ENCODE results near the gene CIDEA.
"Not testable (repeated sequence)": the region's sequence is repeated elsewhere in the genome, so short reads cannot be mapped to it uniquely, and the experiment has no call there.

The CIDEA gene

GRCh38 chr18:12230561-12230960, 23.6 kb upstream of the CIDEA start:
- not testable (repeated sequence) for H3K9ac ChIP-seq (ENCODE audit: low read length); H3K4me1 ChIP-seq (ENCODE audit: control insufficient read depth, low read depth, low read length); H3K9me3 ChIP-seq (ENCODE audit: control insufficient read depth, low read depth, low read length); H3K27ac ChIP-seq (ENCODE audit: low read length); H3K4me3 ChIP-seq (ENCODE audit: low read length); H3K36me3 ChIP-seq (ENCODE audit: control insufficient read depth, low read depth, low read length); H3K27me3 ChIP-seq (ENCODE audit: control insufficient read depth, insufficient read depth, low read length)

GRCh38 chr18:12231040-12231882, 22.9 kb upstream of the CIDEA start:
- H3K4me1 ChIP-seq (ENCODE audit: control insufficient read depth, low read depth, low read length): no peaks in the 10 kb centered on the region
- no peak overlapping the region for H3K4me3 ChIP-seq (ENCODE audit: low read length)
- H3K36me3 ChIP-seq (ENCODE audit: control insufficient read depth, low read depth, low read length): no peaks in the 10 kb centered on the region
- no peaks in the 10 kb centered on the region for H3K9me3 ChIP-seq (ENCODE audit: control insufficient read depth, low read depth, low read length)
- H3K27me3 ChIP-seq (ENCODE audit: control insufficient read depth, insufficient read depth, low read length): no peaks in the 10 kb centered on the region
- H3K9ac ChIP-seq (ENCODE audit: low read length): no peak overlapping the region
- no peak overlapping the region for H3K27ac ChIP-seq (ENCODE audit: low read length)

- Histone ChIP-seq H3K4me3 (ENCODE audit: low read length) (no peak overlapping the region), H3K27me3 (ENCODE audit: control insufficient read depth, insufficient read depth, low read length) (peaks cover 5% of the 10 kb centered on the region), H3K9me3 (ENCODE audit: control insufficient read depth, low read depth, low read length) (no peaks in the 10 kb centered on the region)
These were observed 22.2 kb upstream of the CIDEA start for GRCh38 chr18:12231986-12232385.

DNA sequence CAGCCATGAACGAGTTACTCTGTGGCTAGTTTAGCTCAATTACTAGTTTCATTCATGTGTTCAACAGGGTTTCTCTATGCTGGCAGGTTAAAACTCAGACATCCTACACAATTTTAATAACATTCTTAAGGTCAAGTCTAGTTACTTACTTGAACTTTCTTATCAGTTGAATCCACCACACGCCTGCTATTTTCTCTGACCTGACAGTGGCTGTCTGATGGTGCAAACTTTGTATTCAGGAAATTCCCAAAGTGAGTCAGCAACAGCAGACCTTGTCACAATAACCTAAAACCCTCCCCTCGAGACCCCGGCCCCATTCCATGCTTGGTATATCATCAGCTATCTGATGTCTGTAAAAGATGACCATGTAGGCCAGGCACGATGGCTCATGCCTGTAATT, 20.8 kb upstream of the CIDEA start:
- Histone ChIP-seq H3K9ac (ENCODE audit: low read length) (no peak overlapping the region), H3K4me3 (ENCODE audit: low read length) (no peak overlapping the region), H3K27ac (ENCODE audit: low read length) (no peak overlapping the region), H3K4me1 (ENCODE audit: control insufficient read depth, low read depth, low read length) (no peaks in the 10 kb centered on the region), H3K9me3 (ENCODE audit: control insufficient read depth, low read depth, low read length) (no peaks in the 10 kb centered on the region), H3K27me3 (ENCODE audit: control insufficient read depth, insufficient read depth, low read length) (peaks cover 5% of the 10 kb centered on the region), H3K36me3 (ENCODE audit: control insufficient read depth, low read depth, low read length) (no peaks in the 10 kb centered on the region)

More at GRCh38 chr18:12231986-12232385, 22.2 kb upstream of the CIDEA start:
- no peak overlapping the region for H3K27ac ChIP-seq (ENCODE audit: low read length)
- no peaks in the 10 kb centered on the region for H3K36me3 ChIP-seq (ENCODE audit: control insufficient read depth, low read depth, low read length)
- no peak overlapping the region for H3K9ac ChIP-seq (ENCODE audit: low read length)
- no peaks in the 10 kb centered on the region for H3K4me1 ChIP-seq (ENCODE audit: control insufficient read depth, low read depth, low read length)

DNA sequence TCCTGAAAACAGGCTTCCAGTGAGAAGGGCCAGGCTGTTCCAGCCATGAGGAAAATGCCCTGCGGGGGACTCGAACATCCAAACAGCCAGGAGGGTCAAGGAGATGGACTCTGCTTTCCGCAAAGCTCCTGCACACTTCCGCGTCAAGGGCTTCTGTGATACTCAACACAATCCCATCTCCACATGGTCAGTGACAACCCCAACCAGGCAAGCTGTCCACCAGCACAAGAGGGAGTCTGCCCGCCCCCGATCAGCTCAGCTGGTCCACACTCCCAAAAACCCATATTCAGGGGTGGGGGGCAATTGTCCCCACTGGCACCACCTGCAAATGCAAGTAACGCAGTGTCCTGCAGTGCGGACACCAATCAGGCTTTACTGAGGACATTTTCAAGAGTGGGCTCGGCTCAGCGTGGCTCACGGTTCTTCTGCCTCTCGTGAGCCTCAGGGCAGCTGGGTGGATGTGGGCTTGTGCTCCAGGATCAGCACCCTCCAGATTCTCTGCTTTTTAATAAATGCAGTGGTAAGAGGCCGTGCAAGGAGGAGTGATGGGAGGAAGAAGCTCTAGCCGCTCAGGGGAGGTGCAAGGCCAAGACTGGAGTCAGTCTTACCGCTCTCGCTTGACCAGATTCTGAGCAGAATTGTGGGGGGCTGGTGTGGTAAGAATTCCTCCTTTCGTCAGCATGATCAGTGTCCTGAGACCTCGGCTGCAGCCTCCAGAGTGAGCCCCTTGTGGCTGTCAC, 19.5 kb upstream of the CIDEA start:
- Histone ChIP-seq H3K27ac (ENCODE audit: low read length) (no peak overlapping the region), H3K9ac (ENCODE audit: low read length) (no peak overlapping the region), H3K36me3 (ENCODE audit: control insufficient read depth, low read depth, low read length) (no peaks in the 10 kb centered on the region), H3K9me3 (ENCODE audit: control insufficient read depth, low read depth, low read length) (no peaks in the 10 kb centered on the region), H3K27me3 (ENCODE audit: control insufficient read depth, insufficient read depth, low read length) (peaks cover 5% of the 10 kb centered on the region), H3K4me1 (ENCODE audit: control insufficient read depth, low read depth, low read length) (no peaks in the 10 kb centered on the region), H3K4me3 (ENCODE audit: low read length) (no peak overlapping the region)

GRCh38 chr18:12236141-12236540, 18.0 kb upstream of the CIDEA start:
- Histone ChIP-seq H3K4me1 (ENCODE audit: control insufficient read depth, low read depth, low read length) (no peaks in the 10 kb centered on the region), H3K9ac (ENCODE audit: low read length) (no peak overlapping the region), H3K27ac (ENCODE audit: low read length) (no peak overlapping the region), H3K4me3 (ENCODE audit: low read length) (no peak overlapping the region), H3K9me3 (ENCODE audit: control insufficient read depth, low read depth, low read length) (no peaks in the 10 kb centered on the region), H3K36me3 (ENCODE audit: control insufficient read depth, low read depth, low read length) (no peaks in the 10 kb centered on the region), H3K27me3 (ENCODE audit: control insufficient read depth, insufficient read depth, low read length) (peaks cover 5% of the 10 kb centered on the region)

- H3K9ac ChIP-seq (ENCODE audit: low read length): no peak overlapping the region
- no peaks in the 10 kb centered on the region for H3K4me1 ChIP-seq (ENCODE audit: control insufficient read depth, low read depth, low read length)
- H3K9me3 ChIP-seq (ENCODE audit: control insufficient read depth, low read depth, low read length): no peaks in the 10 kb centered on the region
- peaks cover 5% of the 10 kb centered on the region for H3K27me3 ChIP-seq (ENCODE audit: control insufficient read depth, insufficient read depth, low read length)
- no peak overlapping the region for H3K4me3 ChIP-seq (ENCODE audit: low read length)
- H3K36me3 ChIP-seq (ENCODE audit: control insufficient read depth, low read depth, low read length): no peaks in the 10 kb centered on the region
- no peak overlapping the region for H3K27ac ChIP-seq (ENCODE audit: low read length)
These were observed 17.0 kb upstream of the CIDEA start for GRCh38 chr18:12236934-12237832.

DNA sequence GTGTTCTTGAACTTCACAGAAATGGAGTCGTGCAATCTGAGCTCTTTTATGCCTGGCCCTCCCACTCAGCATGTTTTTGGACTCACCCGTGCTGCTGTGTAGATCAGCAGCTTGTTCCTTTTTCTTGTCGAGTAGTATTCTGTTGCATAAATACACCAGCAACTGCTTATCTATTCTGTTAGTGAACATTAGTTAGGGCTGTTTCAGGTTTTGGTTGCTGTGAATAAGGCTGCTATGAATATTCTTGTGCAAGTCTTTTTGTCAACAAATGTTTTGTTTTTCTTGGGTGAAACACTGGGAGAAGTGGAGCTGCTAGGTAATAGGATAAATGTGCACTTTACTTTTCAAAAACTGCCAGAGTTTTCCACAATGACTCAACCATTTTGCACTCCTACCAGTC, 15.3 kb upstream of the CIDEA start:
- Histone ChIP-seq H3K36me3 (ENCODE audit: control insufficient read depth, low read depth, low read length) (no peaks in the 10 kb centered on the region), H3K4me1 (ENCODE audit: control insufficient read depth, low read depth, low read length) (no peaks in the 10 kb centered on the region), H3K9ac (ENCODE audit: low read length) (no peak overlapping the region), H3K27ac (ENCODE audit: low read length) (no peak overlapping the region), H3K9me3 (ENCODE audit: control insufficient read depth, low read depth, low read length) (no peaks in the 10 kb centered on the region), H3K4me3 (ENCODE audit: low read length) (no peak overlapping the region), H3K27me3 (ENCODE audit: control insufficient read depth, insufficient read depth, low read length) (peaks cover 5% of the 10 kb centered on the region)

DNA sequence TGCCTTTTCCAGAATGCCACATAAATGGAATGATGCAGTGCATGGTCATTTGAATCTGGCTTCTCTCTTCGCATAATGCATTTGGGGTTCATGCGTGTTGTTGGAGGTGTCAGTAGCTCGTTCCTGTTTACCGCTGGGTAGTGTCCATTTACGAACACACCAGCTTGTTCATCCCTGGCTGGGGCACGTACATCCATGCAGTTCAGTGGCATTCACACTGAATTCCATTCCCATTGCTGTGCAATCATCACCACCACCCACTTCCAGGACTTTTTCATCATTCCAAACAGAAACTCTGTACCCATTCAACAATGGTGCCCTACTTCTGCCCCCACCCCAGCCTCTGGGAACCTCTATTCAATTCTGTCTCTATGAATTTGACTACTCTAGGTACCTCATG, 14.7 kb upstream of the CIDEA start:
- peaks cover 5% of the 10 kb centered on the region for H3K27me3 ChIP-seq (ENCODE audit: control insufficient read depth, insufficient read depth, low read length)
- no peak overlapping the region for H3K27ac ChIP-seq (ENCODE audit: low read length)
- H3K9me3 ChIP-seq (ENCODE audit: control insufficient read depth, low read depth, low read length): no peaks in the 10 kb centered on the region
- H3K9ac ChIP-seq (ENCODE audit: low read length): no peak overlapping the region
- H3K4me3 ChIP-seq (ENCODE audit: low read length): no peak overlapping the region
- no peaks in the 10 kb centered on the region for H3K4me1 ChIP-seq (ENCODE audit: control insufficient read depth, low read depth, low read length)
- H3K36me3 ChIP-seq (ENCODE audit: control insufficient read depth, low read depth, low read length): no peaks in the 10 kb centered on the region

GRCh38 chr18:12242658-12243260, 11.4 kb upstream of the CIDEA start:
- Histone ChIP-seq H3K4me1 (ENCODE audit: control insufficient read depth, low read depth, low read length) (no peaks in the 10 kb centered on the region), H3K9me3 (ENCODE audit: control insufficient read depth, low read depth, low read length) (no peaks in the 10 kb centered on the region), H3K36me3 (ENCODE audit: control insufficient read depth, low read depth, low read length) (no peaks in the 10 kb centered on the region), H3K4me3 (ENCODE audit: low read length) (no peak overlapping the region), H3K9ac (ENCODE audit: low read length) (no peak overlapping the region), H3K27me3 (ENCODE audit: control insufficient read depth, insufficient read depth, low read length) (peaks cover 20% of the 10 kb centered on the region), H3K27ac (ENCODE audit: low read length) (no peak overlapping the region)

GRCh38 chr18:12243272-12243671, 10.9 kb upstream of the CIDEA start:
- not testable (repeated sequence) for H3K36me3 ChIP-seq (ENCODE audit: control insufficient read depth, low read depth, low read length); H3K27ac ChIP-seq (ENCODE audit: low read length); H3K4me3 ChIP-seq (ENCODE audit: low read length); H3K9ac ChIP-seq (ENCODE audit: low read length); H3K9me3 ChIP-seq (ENCODE audit: control insufficient read depth, low read depth, low read length); H3K4me1 ChIP-seq (ENCODE audit: control insufficient read depth, low read depth, low read length)
- H3K27me3 ChIP-seq (ENCODE audit: control insufficient read depth, insufficient read depth, low read length): peaks cover 24% of the 10 kb centered on the region
